Vagina (tissue), 2 donors: ENCODE measurements around the gene RADIL.

Source experiments
- POLR2A ChIP-seq, 2 donors: fragments of 450-650 bp; IDR thresholded peaks; one replicate each; pipeline ENCODE4 v1.6.1; 2017; ENCODE audit warnings: antibody characterized with exemption in 2 of 2, mild to moderate bottlenecking in 2 of 2, moderate library complexity in 2 of 2
- POLR2AphosphoS5 ChIP-seq, 2 donors: sonication (generic); formaldehyde crosslinking; IDR thresholded peaks; one replicate each; pipeline ENCODE4 v1.9.0; 2017; ENCODE audit warnings: antibody characterized with exemption in 2 of 2, mild to moderate bottlenecking in 2 of 2, low read depth in 1 of 2; ENCODE audit not compliant: insufficient read depth in 1 of 2
- TF ChIP-seq, protein P1 (sequence below), 3 experiments: fragments of 450-650 bp in 2 of 3; fragments of 200-600 bp in 1 of 3; sonication (generic) in 1 of 3; IDR thresholded peaks; one replicate each; pipeline ENCODE4 v1.5.1; 2017 to 2019; ENCODE audit warnings: antibody characterized with exemption in 3 of 3, mild to moderate bottlenecking in 2 of 3, moderate library complexity in 2 of 3

DNA sequence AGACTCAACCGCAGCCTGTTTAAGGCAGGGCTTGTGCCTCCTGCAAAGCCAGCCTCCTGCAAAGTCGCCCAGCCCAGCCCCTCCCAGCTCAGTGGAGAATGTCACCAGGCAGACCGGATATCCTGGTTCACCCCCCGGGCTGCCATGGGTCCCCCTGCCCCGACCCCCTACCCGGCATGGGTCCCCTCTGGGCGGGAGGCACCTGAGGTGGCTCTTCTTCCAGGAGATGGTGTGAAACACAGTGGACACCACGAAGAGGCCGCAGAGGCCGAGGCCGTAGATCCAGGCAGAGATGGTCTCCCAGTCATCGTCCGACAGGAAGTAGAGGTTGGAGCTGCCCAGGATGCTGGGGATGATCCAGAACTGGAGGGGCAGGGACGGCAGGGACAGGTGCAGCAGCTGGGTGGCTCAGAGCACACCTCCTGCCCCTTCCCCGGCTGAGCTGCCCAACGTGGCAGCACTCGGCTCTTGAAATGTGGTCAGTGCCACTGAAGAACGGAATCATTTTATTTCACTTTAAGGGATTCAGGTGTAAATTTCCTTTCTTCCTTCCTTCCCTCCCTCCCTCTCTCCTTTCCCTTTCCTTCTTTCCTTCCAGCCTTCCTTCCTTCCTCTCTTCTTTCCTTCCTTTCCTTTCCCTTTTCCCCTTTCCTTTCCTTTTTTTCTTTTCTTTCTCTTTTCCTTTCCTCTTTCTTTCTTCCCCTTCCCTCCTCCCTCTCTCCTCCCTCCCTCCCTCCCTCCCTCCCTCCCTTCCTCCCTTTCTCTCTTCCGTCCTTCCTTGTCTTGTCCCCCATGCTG is 36.7 kb upstream of the RADIL start:
- TF ChIP-seq, protein P1, sequence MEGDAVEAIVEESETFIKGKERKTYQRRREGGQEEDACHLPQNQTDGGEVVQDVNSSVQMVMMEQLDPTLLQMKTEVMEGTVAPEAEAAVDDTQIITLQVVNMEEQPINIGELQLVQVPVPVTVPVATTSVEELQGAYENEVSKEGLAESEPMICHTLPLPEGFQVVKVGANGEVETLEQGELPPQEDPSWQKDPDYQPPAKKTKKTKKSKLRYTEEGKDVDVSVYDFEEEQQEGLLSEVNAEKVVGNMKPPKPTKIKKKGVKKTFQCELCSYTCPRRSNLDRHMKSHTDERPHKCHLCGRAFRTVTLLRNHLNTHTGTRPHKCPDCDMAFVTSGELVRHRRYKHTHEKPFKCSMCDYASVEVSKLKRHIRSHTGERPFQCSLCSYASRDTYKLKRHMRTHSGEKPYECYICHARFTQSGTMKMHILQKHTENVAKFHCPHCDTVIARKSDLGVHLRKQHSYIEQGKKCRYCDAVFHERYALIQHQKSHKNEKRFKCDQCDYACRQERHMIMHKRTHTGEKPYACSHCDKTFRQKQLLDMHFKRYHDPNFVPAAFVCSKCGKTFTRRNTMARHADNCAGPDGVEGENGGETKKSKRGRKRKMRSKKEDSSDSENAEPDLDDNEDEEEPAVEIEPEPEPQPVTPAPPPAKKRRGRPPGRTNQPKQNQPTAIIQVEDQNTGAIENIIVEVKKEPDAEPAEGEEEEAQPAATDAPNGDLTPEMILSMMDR (IDR thresholded peaks at IDR 0.05), result no peak
- TF ChIP-seq POLR2A (IDR thresholded peaks at IDR 0.05), result no peak
- no peak for TF ChIP-seq POLR2AphosphoS5 (IDR thresholded peaks at IDR 0.05; ENCODE audit: insufficient read depth in 1 of 2, low read depth in 1 of 2)
